Central memory CD8-positive, alpha-beta T cell (primary cell): ENCODE data around the gene ARHGEF40.

Experiments
- ATAC-seq: fragments of 150-1000 bp; cut with Tn5 transposase; replicated peaks from 2 replicates; pipeline ENCODE4 v1.10.0; 2022; ENCODE audit warnings: mild to moderate bottlenecking, moderate FRiP score, moderate number of reproducible peaks; ENCODE audit not compliant: poor library complexity, severe bottlenecking; ENCODE audit errors: extremely low read depth
- DNase-seq, 2 donors: peaks; one replicate each; pipeline ENCODE4 v3.0.0; 2021; ENCODE audit warnings: low spot score in 2 of 2
- H3K27ac Mint-ChIP-seq: one replicate; pipeline ENCODE4 v1.8.0; 2022; ENCODE audit warnings: low read depth, mild to moderate bottlenecking, moderate library complexity, mixed read lengths
- H3K27me3 Mint-ChIP-seq: one replicate; pipeline ENCODE4 v1.8.0; 2022; ENCODE audit warnings: mixed read lengths
- H3K36me3 Mint-ChIP-seq: one replicate; pipeline ENCODE4 v1.8.0; 2022; ENCODE audit warnings: mild to moderate bottlenecking, moderate library complexity, mixed read lengths; ENCODE audit not compliant: insufficient read depth
- H3K4me1 Mint-ChIP-seq: one replicate; pipeline ENCODE4 v1.8.0; 2022; ENCODE audit warnings: mixed read lengths
- H3K4me3 Mint-ChIP-seq: one replicate; pipeline ENCODE4 v1.8.0; 2022; ENCODE audit warnings: mild to moderate bottlenecking, moderate library complexity, mixed read lengths
- H3K9me3 Mint-ChIP-seq: one replicate; pipeline ENCODE4 v1.8.0; 2022; ENCODE audit warnings: mixed read lengths

ARHGEF40 gene

DNA sequence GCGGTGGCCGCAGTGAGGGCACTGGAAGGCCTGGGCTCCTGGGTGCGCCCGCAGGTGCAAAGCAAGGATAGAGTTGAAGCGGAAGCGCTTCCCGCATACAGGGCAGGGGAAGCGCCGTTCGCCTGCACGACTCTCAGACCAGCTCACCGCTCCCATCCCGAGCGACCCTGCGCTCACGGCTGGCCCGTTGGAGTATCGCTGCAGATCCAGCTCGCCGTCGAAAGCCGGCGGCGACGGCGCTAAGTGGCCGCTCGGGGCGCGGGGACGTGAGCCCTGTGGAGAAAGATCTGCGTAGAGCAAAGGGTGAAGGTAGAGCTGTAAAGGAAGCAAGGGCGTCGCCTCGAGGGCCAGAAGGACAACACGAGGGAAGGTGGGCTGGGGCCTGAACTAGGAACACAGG is 22.9 kb downstream of the ARHGEF40 start:
- Mint-ChIP-seq H3K9me3 (no peaks in the 10 kb centered on the region), H3K4me3 (no peak overlapping the region), H3K36me3 (peaks cover 3% of the 10 kb centered on the region), H3K27me3 (no peaks in the 10 kb centered on the region), H3K27ac (peak overlapping the region; percentile 68), H3K4me1 (peaks cover 21% of the 10 kb centered on the region)
- ATAC-seq (no peak), DNase-seq (no peak)

DNA sequence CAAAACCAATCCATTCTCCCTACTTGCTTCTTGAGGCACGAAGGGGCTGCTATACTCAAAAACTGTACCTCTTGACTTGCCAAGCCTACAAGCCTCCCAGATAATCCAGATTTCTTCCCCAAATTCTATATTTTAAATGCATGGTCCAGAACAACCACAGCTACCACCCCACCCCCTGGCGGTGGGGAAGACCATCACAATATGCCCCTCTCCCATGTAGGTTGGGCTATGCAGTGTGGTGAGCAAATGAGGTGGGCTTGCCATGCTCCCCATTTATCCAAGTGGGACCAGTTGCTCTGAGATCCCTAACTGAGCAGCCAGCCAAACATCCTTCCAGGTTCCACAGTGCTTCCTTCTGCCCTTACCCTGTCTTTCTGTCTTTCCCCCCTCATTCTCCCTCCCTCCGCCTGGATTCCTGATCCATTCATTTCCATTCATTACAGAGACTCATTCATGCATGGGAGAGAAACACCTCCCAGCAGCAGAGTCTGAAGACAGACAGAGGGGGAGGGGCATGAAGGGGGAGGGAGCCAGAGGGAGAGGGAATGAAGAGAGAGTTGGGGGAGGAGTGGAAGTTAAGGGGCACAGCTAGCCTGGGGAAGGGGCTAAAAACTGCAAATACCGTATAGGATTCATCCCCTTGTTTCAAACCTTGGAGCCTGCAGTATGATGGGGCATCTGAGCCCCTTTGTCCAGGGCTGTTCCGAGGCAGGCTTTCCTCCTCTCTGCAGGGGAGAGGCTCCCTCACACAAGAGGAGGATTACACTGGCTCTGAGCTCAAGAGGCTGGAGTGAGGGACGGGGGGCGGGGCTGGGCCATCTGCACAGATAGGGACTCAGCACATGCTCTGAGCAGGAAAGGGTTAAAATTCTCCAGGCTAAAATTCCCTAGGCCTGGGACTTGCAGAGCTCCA is 23.9 kb downstream of the ARHGEF40 start:
- H3K27ac Mint-ChIP-seq: no peak overlapping the region
- peaks cover 3% of the 10 kb centered on the region for H3K36me3 Mint-ChIP-seq
- H3K4me3 Mint-ChIP-seq: no peak overlapping the region
- no peaks in the 10 kb centered on the region for H3K9me3 Mint-ChIP-seq
- no peak for ATAC-seq
- H3K4me1 Mint-ChIP-seq: peaks cover 21% of the 10 kb centered on the region
- no peak for DNase-seq
- H3K27me3 Mint-ChIP-seq: peaks cover 2% of the 10 kb centered on the region

GRCh38 chr14:21095430-21096205 is 25.5 kb downstream of the ARHGEF40 start:
- H3K27ac Mint-ChIP-seq: no peak overlapping the region
- H3K4me1 Mint-ChIP-seq: peaks cover 20% of the 10 kb centered on the region
- ATAC-seq: no peak
- H3K9me3 Mint-ChIP-seq: no peaks in the 10 kb centered on the region
- peaks cover 10% of the 10 kb centered on the region for H3K27me3 Mint-ChIP-seq
- peak overlapping the region; percentile 77 for H3K4me3 Mint-ChIP-seq
- DNase-seq: no peak
- peaks cover 2% of the 10 kb centered on the region for H3K36me3 Mint-ChIP-seq

DNA sequence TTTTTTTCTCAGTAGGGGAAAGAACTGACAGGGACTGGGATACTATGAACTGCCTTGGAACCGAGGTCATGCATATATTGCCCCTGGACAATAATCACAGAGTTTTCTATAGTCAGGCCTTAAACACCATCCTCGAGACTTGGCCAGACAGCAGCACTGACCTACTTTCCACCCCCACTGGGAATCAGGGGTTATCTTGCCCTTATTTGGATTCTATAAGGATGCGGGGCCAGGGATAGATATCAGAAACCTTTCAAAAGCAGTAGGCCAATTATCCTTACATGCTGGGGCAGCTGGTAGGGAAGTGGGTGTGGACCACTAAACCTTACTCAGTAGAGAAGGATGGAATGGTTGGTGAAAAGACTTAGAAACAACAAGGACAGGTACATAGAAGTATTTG is 26.3 kb downstream of the ARHGEF40 start:
- Mint-ChIP-seq H3K4me1 (peaks cover 20% of the 10 kb centered on the region), H3K36me3 (no peaks in the 10 kb centered on the region), H3K4me3 (peak overlapping the region; percentile 77), H3K27ac (no peak overlapping the region), H3K27me3 (peaks cover 10% of the 10 kb centered on the region), H3K9me3 (no peaks in the 10 kb centered on the region)
- no peak for DNase-seq
- ATAC-seq: no peak

GRCh38 chr14:21096978-21097635 is 27.0 kb downstream of the ARHGEF40 start:
- Mint-ChIP-seq H3K9me3 (no peaks in the 10 kb centered on the region), H3K4me3 (peak overlapping the region; percentile 77), H3K27me3 (peaks cover 10% of the 10 kb centered on the region), H3K36me3 (peaks cover 4% of the 10 kb centered on the region), H3K27ac (peak overlapping the region; percentile 71), H3K4me1 (peaks cover 20% of the 10 kb centered on the region)
- DNase-seq: no peak
- no peak for ATAC-seq

- H3K4me3 Mint-ChIP-seq: peak overlapping the region; percentile 77
- peaks cover 10% of the 10 kb centered on the region for H3K27me3 Mint-ChIP-seq
- H3K4me1 Mint-ChIP-seq: peaks cover 23% of the 10 kb centered on the region
- H3K36me3 Mint-ChIP-seq: peaks cover 4% of the 10 kb centered on the region
- DNase-seq (no peak), ATAC-seq (no peak)
- H3K27ac Mint-ChIP-seq: peak overlapping the region; percentile 71
- H3K9me3 Mint-ChIP-seq: no peaks in the 10 kb centered on the region
Observed at GRCh38 chr14:21097636-21098075, 27.6 kb downstream of the ARHGEF40 start.

DNA sequence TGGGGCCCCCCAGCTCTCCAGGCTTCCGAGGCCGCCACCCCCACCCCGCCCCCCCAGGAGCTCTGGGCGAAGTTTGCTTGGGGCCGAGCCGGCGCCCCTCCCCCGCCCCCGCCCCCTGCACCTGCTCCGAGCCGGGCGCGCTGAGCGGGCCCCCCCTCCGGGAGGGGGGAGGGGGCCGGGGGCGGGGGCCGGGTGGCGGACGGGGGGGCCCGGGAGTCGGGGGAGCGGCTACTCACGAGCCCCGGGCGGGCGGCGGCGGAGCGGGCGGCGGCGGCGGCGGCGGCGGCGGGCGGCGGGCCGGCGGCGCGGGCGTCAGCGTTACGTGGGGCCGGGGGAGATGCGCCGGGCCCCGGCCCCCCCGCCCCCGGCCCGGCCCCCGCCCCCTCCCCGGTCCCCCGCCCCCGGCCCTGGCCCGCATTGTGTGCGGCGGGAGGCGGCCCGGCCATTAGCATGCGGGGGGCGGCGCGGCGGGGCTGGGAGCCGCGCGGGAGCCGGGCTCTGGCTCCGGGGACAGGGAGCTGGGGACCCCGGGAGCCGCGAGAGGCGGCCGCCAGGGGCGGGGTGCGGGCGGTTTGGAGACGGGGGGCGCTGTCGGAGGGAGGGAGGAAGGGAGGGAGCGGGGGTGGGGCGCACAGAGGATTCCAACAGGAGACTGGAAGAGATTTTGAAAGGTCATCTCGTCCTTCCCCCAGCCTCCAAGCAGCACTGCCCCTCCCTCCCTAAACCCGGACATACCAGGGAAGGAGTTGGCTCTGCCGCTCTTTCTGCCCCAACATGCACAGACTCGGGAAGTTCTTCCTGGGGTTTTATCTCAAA is 28.2 kb downstream of the ARHGEF40 start, which contains the start of gene ZNF219:
TSS of gene ZNF219 (minus strand) at position 580 of the 816 bp plus-strand sequence. CDS start 5,064 bp downstream, outside the sequence.
- Mint-ChIP-seq H3K4me1 (peaks cover 19% of the 10 kb centered on the region), H3K9me3 (no peaks in the 10 kb centered on the region), H3K36me3 (peaks cover 4% of the 10 kb centered on the region), H3K4me3 (peak within 1 kb of the TSS; percentile 86), H3K27ac (peak within 1 kb of the TSS; percentile 80), H3K27me3 (peaks cover 10% of the 10 kb centered on the region)
- ATAC-seq (peak; percentile 33), DNase-seq (no peak)

GRCh38 chr14:21098892-21099595 is 28.9 kb downstream of the ARHGEF40 start:
- peaks cover 4% of the 10 kb centered on the region for H3K36me3 Mint-ChIP-seq
- H3K27me3 Mint-ChIP-seq: peaks cover 10% of the 10 kb centered on the region
- no peak for DNase-seq
- ATAC-seq: no peak
- peak overlapping the region; percentile 86 for H3K4me3 Mint-ChIP-seq
- H3K4me1 Mint-ChIP-seq: peaks cover 22% of the 10 kb centered on the region
- no peaks in the 10 kb centered on the region for H3K9me3 Mint-ChIP-seq
- H3K27ac Mint-ChIP-seq: peak overlapping the region; percentile 80

GRCh38 chr14:21099596-21099985 is 29.5 kb downstream of the ARHGEF40 start:
- DNase-seq: no peak
- Mint-ChIP-seq H3K27me3 (peaks cover 10% of the 10 kb centered on the region), H3K9me3 (no peaks in the 10 kb centered on the region), H3K27ac (peak overlapping the region; percentile 80), H3K4me3 (peak overlapping the region; percentile 86), H3K36me3 (peaks cover 7% of the 10 kb centered on the region), H3K4me1 (peaks cover 26% of the 10 kb centered on the region)
- ATAC-seq: no peak

GRCh38 chr14:21100931-21101330 is 30.8 kb downstream of the ARHGEF40 start, which contains the start of gene TMEM253:
Gene TMEM253, plus strand, starts transcription at chr14:21101066. Its CDS starts 278 bp downstream, at chr14:21101344.
- Mint-ChIP-seq H3K4me3 (no peak within 1 kb of the TSS), H3K9me3 (no peaks in the 10 kb centered on the region), H3K27me3 (peaks cover 10% of the 10 kb centered on the region), H3K36me3 (peaks cover 7% of the 10 kb centered on the region), H3K27ac (no peak within 1 kb of the TSS), H3K4me1 (peaks cover 29% of the 10 kb centered on the region)
- DNase-seq (no peak), ATAC-seq (no peak)

DNA sequence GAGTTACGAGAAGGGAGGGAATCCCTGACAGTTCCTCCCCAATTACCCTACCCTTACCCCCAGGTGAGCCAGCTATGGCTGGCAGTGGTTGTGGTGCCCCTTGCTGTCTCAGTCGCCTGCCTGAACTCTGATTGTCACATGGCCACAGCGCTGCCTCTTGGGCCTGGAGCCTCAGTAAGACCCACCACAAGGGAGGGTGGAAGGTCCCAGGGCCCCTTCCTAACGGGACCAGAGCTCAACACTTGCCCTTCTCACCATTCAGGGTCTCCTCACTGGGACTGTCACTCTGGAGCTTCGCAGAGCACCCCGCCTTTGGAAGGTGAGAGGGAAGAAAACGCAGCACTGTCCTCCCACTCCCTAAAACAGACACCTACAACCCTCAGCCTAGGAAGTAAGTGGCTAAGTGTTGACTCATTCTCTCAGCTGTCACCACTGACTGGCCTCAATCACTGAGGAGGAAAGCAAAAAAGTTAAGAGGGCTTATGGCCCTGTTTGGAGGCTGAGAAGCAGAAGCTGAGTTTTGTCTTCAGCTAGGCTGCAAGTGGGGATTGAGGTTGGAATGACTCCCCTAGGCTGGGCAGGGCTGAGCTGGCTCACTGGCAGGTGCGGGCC is 31.8 kb downstream of the ARHGEF40 start:
- Mint-ChIP-seq H3K36me3 (peaks cover 7% of the 10 kb centered on the region), H3K4me3 (peak overlapping the region; percentile 30), H3K27me3 (peaks cover 10% of the 10 kb centered on the region), H3K4me1 (peaks cover 33% of the 10 kb centered on the region), H3K9me3 (no peaks in the 10 kb centered on the region), H3K27ac (no peak overlapping the region)
- DNase-seq (no peak), ATAC-seq (no peak)
